Keratinocyte (primary cell): ENCODE results near the gene GABRB2. TPM values are rescaled to one million over a fixed set of nuclear protein-coding genes. Genes with fewer than 3 reads are reported as not detected.

ENCODE experiments used
- DNase-seq: peaks from one replicate; pipeline ENCODE4 v3.0.0-alpha.2; 2011; ENCODE audit warnings: low read depth, missing footprints, low spot score
- FAIRE-seq: peaks from 2 replicates; lab custom pipeline; 2011; peaks lifted over from hg19 to GRCh38; lab: Jason Lieb, UNC
- H2AFZ ChIP-seq: 2 replicates; pipeline ENCODE4 v1.6.0; 2012; ENCODE audit warnings: low read length, control low read depth, inconsistent platforms; ENCODE audit not compliant: control insufficient read depth
- H3K27ac ChIP-seq: 2 replicates; pipeline ENCODE4 v1.5.1; 2011; ENCODE audit warnings: low read length; ENCODE audit not compliant: control insufficient read depth, insufficient read depth
- H3K27me3 ChIP-seq: 3 replicates; pipeline ENCODE4 v1.6.0; 2011; ENCODE audit warnings: low read length; ENCODE audit not compliant: control insufficient read depth, insufficient read depth; ENCODE audit errors: extremely low read depth
- H3K36me3 ChIP-seq, 2 experiments: 2 replicates in 1 of 2; 3 replicates in 1 of 2; pipeline ENCODE4 v1.5.1; 2011; ENCODE audit warnings: low read length in 2 of 2, mild to moderate bottlenecking in 1 of 2; ENCODE audit not compliant: control insufficient read depth in 2 of 2, insufficient read depth in 2 of 2; ENCODE audit errors: extremely low read depth in 1 of 2
- H3K4me1 ChIP-seq: 3 replicates; pipeline ENCODE4 v1.5.1; 2011; ENCODE audit warnings: low read length; ENCODE audit not compliant: control insufficient read depth, insufficient read depth; ENCODE audit errors: extremely low read depth
- H3K4me2 ChIP-seq: 3 replicates; pipeline ENCODE4 v1.6.0; 2011; ENCODE audit warnings: low read depth, low read length; ENCODE audit not compliant: control insufficient read depth, insufficient read depth; ENCODE audit errors: extremely low read depth
- H3K4me3 ChIP-seq, 3 experiments: fragments of 200-600 bp in 1 of 3; sonication (generic) in 1 of 3; 2 replicates in 2 of 3; 3 replicates in 1 of 3; pipeline ENCODE4 v1.5.1; 2011 to 2016; ENCODE audit warnings: low read length in 3 of 3, mild to moderate bottlenecking in 3 of 3, control low read depth in 2 of 3, inconsistent platforms in 1 of 3, low read depth in 1 of 3, mixed read lengths in 1 of 3, mixed run types in 1 of 3, moderate library complexity in 1 of 3; ENCODE audit not compliant: control insufficient read depth in 2 of 3, insufficient read depth in 2 of 3; ENCODE audit errors: extremely low read depth in 1 of 3
- H3K79me2 ChIP-seq: 2 replicates; pipeline ENCODE4 v1.6.0; 2012; ENCODE audit warnings: low read length; ENCODE audit not compliant: control insufficient read depth, insufficient read depth
- H3K9ac ChIP-seq: 3 replicates; pipeline ENCODE4 v1.6.0; 2011; ENCODE audit warnings: low read length; ENCODE audit not compliant: control insufficient read depth, insufficient read depth; ENCODE audit errors: extremely low read depth
- H3K9me1 ChIP-seq: 3 replicates; pipeline ENCODE4 v1.6.0; 2011; ENCODE audit warnings: low read length; ENCODE audit not compliant: control insufficient read depth, insufficient read depth; ENCODE audit errors: extremely low read depth
- H3K9me3 ChIP-seq: 2 replicates; pipeline ENCODE4 v1.5.1; 2012; ENCODE audit warnings: low read depth, low read length; ENCODE audit not compliant: control insufficient read depth
- H4K20me1 ChIP-seq: 3 replicates; pipeline ENCODE4 v1.6.0; 2011; ENCODE audit warnings: low read length; ENCODE audit not compliant: control insufficient read depth, insufficient read depth; ENCODE audit errors: extremely low read depth
- EZH2 ChIP-seq: IDR thresholded peaks from one replicate; pipeline ENCODE4 v1.6.1; 2012; ENCODE audit warnings: inconsistent platforms, mild to moderate bottlenecking, low read length, moderate library complexity
- dilution Hi-C: fragments of 300-500 bp; cut with MboI; formaldehyde crosslinking; loops from one replicate; pipeline ENCODE4 v1.7.0; 2020; ENCODE audit warnings: low sequenced_read_pairs; ENCODE audit not compliant: extremely low pct_ligation_motif_present
- polyA plus RNA-seq, 5 experiments: library from polyadenylated mRNA; depleted of rRNA in 3 of 5; stranded (reverse) in 3 of 5; stranded (forward) in 1 of 5; unstranded in 1 of 5; fragments of >200 nt; gene quantifications; 1 replicate in 1 of 5; 2 replicates in 3 of 5; 3 replicates in 1 of 5; pipeline versions ENCODE4 v1.2.1 to v1.2.3, GENCODE V29; 2011 to 2012; ENCODE audit warnings: missing spikeins in 2 of 5, low read depth in 1 of 5, low replicate concordance in 1 of 5
- TF ChIP-seq, protein P1 (sequence below), 3 experiments: IDR thresholded peaks in 1 of 3; conservative IDR thresholded peaks in 1 of 3; optimal IDR thresholded peaks in 1 of 3; 2 replicates in 2 of 3; 3 replicates in 1 of 3; pipeline versions ENCODE3 to v1.5.1; 2011; ENCODE audit warnings: low read length in 3 of 3, mild to moderate bottlenecking in 3 of 3, moderate library complexity in 2 of 3, control low read depth in 1 of 3, inconsistent platforms in 1 of 3; ENCODE audit not compliant: insufficient read depth in 2 of 3; ENCODE audit errors: extremely low read depth in 1 of 3

Gene GABRB2
- polyA plus RNA-seq, 1 donor (not counting 4 experiments of a cell fraction or from before 2014, with no cell fraction given), result not detected

DNA sequence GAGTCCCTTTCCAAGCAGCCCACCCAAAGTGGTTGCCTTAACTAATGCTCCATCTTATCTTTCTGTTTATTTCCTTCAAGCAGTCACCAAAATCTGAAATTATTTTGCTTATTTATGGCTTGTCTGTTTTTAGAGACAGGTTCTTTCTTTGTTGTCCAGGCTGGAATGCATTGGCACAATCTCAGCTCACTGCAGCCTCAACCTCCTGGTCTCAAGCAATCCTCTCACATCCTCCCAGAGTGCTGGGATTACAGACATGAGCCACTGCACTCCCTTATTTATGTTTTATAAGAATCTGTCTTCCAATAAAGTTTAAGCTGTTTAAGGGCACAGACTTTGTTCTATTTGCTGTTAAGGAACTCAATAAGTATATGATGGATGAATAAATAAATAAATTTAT, 133.7 kb downstream of the GABRB2 start:
- Histone ChIP-seq H3K9me3 (no peaks in the 10 kb centered on the region), H3K36me3 (no peaks in the 10 kb centered on the region)

DNA sequence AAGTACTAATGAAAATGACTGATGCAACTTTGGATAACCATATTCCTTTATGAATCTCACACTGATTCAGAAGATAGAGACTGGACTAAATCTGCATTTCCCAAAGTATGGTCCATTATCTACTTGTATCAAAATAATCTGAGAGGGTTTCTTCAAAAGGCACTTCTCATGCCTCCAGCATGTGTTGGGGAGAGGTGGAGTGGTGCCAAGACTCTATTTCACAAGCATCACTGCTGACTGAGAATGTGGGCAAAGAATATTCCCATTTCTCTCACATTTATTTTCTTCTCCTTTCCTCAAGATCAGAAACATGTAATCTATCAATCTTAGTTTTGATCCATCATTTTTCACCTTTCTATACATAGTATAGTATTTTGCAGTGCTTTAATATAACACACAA, 135.4 kb downstream of the GABRB2 start:
- TF ChIP-seq, protein P1, sequence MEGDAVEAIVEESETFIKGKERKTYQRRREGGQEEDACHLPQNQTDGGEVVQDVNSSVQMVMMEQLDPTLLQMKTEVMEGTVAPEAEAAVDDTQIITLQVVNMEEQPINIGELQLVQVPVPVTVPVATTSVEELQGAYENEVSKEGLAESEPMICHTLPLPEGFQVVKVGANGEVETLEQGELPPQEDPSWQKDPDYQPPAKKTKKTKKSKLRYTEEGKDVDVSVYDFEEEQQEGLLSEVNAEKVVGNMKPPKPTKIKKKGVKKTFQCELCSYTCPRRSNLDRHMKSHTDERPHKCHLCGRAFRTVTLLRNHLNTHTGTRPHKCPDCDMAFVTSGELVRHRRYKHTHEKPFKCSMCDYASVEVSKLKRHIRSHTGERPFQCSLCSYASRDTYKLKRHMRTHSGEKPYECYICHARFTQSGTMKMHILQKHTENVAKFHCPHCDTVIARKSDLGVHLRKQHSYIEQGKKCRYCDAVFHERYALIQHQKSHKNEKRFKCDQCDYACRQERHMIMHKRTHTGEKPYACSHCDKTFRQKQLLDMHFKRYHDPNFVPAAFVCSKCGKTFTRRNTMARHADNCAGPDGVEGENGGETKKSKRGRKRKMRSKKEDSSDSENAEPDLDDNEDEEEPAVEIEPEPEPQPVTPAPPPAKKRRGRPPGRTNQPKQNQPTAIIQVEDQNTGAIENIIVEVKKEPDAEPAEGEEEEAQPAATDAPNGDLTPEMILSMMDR (optimal IDR thresholded peaks at IDR 0.05 in 1 of 3, IDR thresholded peaks at IDR 0.05 in 1 of 3, conservative IDR thresholded peaks at IDR 0.05 in 1 of 3; ENCODE audit: extremely low read depth in 1 of 3, insufficient read depth in 2 of 3, low read length in 3 of 3), result no peak
- no peak for TF ChIP-seq EZH2

More for the DNA sequence above, 133.7 kb downstream of the GABRB2 start:
- TF ChIP-seq, protein P1 (optimal IDR thresholded peaks at IDR 0.05 in 1 of 3, IDR thresholded peaks at IDR 0.05 in 1 of 3, conservative IDR thresholded peaks at IDR 0.05 in 1 of 3; ENCODE audit: extremely low read depth in 1 of 3, insufficient read depth in 2 of 3, low read length in 3 of 3), result no peak
- no peak for TF ChIP-seq EZH2
- no peaks in the 10 kb centered on the region for H4K20me1 ChIP-seq
- H3K27me3 ChIP-seq, result no peaks in the 10 kb centered on the region
- FAIRE-seq (no peak), DNase-seq (no peak)
- no peak overlapping the region for H3K27ac ChIP-seq
- no peaks in the 10 kb centered on the region for H3K9me1 ChIP-seq
- H2AFZ ChIP-seq, result no peak overlapping the region
- no peaks in the 10 kb centered on the region for H3K79me2 ChIP-seq
- no peaks in the 10 kb centered on the region for H3K4me1 ChIP-seq
- H3K4me2 ChIP-seq, result no peak overlapping the region
- no peak overlapping the region for H3K9ac ChIP-seq
- dilution Hi-C loops, result no loop called here
- H3K4me3 ChIP-seq, result no peak overlapping the region

More for the DNA sequence above, 135.4 kb downstream of the GABRB2 start:
- dilution Hi-C loops, result no loop called here
- Histone ChIP-seq H3K27ac (no peak overlapping the region), H3K4me2 (no peak overlapping the region), H3K9me1 (no peaks in the 10 kb centered on the region), H3K36me3 (no peaks in the 10 kb centered on the region), H3K79me2 (no peaks in the 10 kb centered on the region), H3K4me1 (no peaks in the 10 kb centered on the region), H3K27me3 (no peaks in the 10 kb centered on the region), H3K4me3 (no peak overlapping the region), H3K9ac (no peak overlapping the region), H2AFZ (no peak overlapping the region), H4K20me1 (no peaks in the 10 kb centered on the region), H3K9me3 (no peaks in the 10 kb centered on the region)
- FAIRE-seq, result no peak
- no peak for DNase-seq
